NB4 (cell line): ENCODE results near the gene ZNF232.

Source experiments
- DNase-seq: peaks from one replicate; pipeline ENCODE4 v3.0.0; 2010; ENCODE audit warnings: low read depth
- H3K4me3 ChIP-seq: one replicate; pipeline ENCODE4 v1.5.1; 2011; ENCODE audit warnings: mild to moderate bottlenecking, low read depth, low read length, moderate library complexity
- MAX ChIP-seq: IDR thresholded peaks from 2 replicates; pipeline ENCODE4 v1.6.1; 2011; ENCODE audit warnings: low read depth, low read length
- MYC ChIP-seq: IDR thresholded peaks from 2 replicates; pipeline ENCODE4 v1.6.1; 2011; ENCODE audit warnings: low read depth, low read length
- POLR2A ChIP-seq: IDR thresholded peaks from 2 replicates; pipeline ENCODE4 v1.6.1; 2011; ENCODE audit warnings: mild to moderate bottlenecking; ENCODE audit not compliant: insufficient read length; ENCODE audit errors: extremely low read depth
- TF ChIP-seq, protein P1 (sequence below): IDR thresholded peaks from one replicate; pipeline ENCODE4 v1.5.1; 2012; ENCODE audit warnings: low read depth, low read length

ZNF232 gene

GRCh38 chr17:5065227-5065744, 46.4 kb downstream of the ZNF232 start:
- no peak overlapping the region for H3K4me3 ChIP-seq
- TF ChIP-seq MYC (no peak), POLR2A (no peak), MAX (no peak)
- TF ChIP-seq, protein P1, sequence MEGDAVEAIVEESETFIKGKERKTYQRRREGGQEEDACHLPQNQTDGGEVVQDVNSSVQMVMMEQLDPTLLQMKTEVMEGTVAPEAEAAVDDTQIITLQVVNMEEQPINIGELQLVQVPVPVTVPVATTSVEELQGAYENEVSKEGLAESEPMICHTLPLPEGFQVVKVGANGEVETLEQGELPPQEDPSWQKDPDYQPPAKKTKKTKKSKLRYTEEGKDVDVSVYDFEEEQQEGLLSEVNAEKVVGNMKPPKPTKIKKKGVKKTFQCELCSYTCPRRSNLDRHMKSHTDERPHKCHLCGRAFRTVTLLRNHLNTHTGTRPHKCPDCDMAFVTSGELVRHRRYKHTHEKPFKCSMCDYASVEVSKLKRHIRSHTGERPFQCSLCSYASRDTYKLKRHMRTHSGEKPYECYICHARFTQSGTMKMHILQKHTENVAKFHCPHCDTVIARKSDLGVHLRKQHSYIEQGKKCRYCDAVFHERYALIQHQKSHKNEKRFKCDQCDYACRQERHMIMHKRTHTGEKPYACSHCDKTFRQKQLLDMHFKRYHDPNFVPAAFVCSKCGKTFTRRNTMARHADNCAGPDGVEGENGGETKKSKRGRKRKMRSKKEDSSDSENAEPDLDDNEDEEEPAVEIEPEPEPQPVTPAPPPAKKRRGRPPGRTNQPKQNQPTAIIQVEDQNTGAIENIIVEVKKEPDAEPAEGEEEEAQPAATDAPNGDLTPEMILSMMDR = no peak
- no peak for DNase-seq
